Measurements from ENCODE around the gene APOBEC3C.
"Not testable (repeated sequence)": the region's sequence is repeated elsewhere in the genome, so short reads cannot be mapped to it uniquely, and the experiment has no call there.

The APOBEC3C gene

DNA sequence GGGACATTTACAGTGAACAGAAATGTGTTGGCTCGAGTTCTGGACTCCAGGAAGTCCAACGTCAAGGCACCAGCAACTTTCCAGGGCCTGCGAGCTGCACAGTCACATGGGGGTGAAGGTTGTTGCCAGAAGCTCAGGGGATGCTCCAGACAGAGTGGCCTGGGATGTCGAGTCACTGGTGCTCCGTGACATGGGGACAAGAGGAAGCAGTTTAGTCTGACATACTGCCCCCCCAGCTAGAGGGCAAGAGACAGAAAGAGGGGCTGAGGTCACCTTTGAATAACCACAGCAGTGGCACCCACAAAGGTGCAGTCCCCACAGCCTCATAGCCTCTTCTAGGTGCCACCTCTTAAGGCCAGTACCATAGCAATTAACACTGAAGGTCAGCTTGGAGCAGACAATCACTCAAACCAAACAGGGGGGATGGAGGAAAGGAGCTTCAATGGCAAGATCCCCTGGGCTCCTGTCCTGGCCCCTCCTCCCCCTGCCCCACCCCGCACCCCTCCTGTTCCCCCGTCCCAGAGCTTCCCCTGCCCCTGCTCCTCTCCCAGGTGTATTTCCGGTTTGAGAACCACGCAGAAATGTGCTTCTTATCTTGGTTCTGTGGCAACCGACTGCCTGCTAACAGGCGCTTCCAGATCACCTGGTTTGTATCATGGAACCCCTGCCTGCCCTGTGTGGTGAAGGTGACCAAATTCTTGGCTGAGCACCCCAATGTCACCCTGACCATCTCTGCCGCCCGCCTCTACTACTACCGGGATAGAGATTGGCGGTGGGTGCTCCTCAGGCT, 10.7 kb downstream of the APOBEC3C start:
- DNase-seq = peak; percentile 68

DNA sequence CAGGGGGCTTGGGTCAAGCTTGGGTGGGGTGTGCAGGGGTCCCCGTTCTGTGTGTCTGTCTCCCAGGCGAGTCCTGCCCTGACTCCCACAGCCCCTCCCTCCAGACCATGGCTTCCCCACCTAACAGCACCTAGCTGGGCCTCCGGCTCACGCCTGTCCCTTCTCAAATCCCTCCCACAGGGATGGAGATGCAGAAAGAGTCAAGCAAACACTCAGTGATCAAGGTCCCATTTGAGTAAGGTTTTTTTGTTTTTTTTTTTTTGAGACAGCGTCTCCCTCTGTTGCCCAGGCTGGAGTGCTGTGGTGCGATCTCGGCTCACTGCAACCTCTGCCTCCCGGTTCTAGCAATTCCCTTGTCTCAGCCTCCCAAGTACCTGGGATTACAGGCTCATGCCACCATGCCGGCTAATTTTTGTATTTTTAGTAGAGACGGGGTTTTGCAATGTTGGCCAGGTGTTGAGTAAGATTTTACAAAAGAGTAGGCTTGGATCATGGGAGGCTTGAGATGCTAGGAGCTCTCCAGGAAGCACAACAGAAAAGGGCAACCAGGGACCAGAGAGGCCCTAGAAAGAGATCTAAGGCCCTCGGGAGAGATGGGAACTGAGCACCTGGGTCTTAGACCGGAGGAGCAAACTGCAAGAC, 12.6 kb downstream of the APOBEC3C start:
- DNase-seq = no peak

DNA sequence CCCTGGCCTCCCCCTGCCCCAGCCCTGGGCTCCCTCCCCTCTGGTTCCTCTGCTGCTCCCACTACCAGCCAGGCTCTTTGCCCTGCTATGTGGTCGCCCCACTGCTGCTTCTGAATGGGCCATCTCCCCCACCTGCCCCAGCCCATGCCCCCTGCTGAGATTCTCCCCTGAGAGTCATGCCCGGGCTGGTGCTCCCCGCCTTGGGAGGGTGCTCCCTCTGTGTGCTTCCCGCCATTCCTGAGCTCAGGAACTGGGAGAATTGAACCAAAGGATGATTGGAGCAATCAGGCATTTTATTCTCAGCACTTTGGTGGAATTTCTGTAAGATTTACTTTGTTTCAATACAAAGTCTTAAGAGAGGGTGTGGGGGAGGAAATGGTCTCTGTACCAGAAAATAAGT, 13.7 kb downstream of the APOBEC3C start:
- DNase-seq = no peak

DNA sequence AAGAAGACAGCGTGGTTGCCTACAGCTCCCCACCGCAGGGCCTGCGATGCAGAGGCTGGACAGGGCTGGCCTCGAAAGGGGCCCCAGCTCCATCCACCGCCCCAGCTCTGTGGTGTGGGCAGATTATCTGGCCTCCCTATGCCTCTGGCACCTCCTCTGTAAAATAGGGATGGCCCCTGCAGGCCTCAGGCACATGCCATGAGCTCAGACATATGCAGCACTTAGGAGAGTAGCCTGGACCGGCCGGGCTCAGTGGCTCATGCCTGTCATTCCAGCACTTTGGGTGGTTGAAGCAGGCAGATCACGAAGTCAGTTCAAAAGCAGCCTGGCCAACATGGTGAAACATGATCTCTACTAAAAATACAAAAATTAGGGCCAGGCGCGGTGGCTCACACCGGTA, 14.2 kb downstream of the APOBEC3C start:
- DNase-seq = no peak

DNA sequence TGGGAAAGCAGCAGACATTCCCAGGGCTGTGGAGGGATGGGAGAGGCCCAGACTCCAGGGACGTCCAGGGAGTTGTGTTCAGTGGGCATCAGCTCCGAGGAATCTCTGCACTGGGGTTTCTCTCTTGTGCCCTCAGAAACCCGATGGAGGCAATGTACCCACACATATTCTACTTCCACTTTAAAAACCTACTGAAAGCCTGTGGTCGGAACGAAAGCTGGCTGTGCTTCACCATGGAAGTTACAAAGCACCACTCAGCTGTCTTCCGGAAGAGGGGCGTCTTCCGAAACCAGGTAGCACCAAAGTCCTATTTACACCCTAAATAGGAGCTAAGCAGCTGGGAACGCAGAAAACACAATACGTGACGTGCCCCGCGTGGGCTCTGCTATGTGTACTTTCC, 15.2 kb downstream of the APOBEC3C start:
- DNase-seq = no peak

DNA sequence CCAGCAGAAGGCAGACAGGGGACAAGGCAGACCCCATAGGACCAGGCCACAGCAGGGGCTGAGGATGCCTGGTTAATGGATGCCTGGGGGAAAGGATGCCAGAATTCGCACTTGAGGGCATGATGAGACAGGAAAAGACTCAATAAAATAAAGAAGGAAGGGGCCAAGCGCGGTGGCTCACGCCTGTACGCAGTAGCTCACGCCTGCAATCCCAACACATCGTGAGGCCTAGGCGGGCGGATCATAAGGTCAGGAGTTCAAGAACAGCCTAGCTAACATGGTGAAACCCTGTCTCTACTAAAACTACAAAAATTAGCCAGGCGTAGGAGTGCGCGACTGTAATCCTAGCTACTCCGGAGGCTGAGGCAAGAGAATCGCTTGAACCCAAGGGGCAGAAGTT, 16.6 kb downstream of the APOBEC3C start:
- DNase-seq = no peak

DNA sequence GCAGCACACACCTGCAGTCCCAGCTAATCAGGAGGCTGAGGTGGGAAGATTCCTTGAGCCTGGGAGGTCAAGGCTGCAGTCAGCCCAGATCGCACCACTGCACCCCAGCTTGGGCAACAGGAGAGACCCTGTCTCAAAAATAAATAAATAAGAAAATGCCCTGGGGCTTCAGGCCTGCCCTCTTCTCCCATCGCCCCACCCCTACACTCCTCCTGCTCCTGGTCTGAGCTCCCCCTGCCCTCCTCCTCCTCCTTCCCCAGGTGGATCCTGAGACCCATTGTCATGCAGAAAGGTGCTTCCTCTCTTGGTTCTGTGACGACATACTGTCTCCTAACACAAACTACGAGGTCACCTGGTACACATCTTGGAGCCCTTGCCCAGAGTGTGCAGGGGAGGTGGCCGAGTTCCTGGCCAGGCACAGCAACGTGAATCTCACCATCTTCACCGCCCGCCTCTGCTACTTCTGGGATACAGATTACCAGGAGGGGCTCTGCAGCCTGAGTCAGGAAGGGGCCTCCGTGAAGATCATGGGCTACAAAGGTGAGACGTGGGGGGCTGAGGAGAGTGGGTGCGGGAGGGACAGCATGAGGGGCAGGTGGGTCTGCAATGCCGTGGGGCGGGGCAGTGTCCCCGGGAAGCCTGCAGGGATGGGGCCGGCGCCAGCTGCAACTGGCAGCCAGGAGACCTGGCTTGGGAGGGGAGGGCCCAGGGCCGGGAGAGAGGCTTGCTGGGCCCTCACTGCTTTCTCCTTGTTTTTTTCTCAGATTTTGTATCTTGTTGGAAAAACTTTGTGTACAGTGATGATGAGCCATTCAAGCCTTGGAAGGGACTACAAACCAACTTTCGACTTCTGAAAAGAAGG, 17.6 kb downstream of the APOBEC3C start:
- not testable (repeated sequence) for DNase-seq

DNA sequence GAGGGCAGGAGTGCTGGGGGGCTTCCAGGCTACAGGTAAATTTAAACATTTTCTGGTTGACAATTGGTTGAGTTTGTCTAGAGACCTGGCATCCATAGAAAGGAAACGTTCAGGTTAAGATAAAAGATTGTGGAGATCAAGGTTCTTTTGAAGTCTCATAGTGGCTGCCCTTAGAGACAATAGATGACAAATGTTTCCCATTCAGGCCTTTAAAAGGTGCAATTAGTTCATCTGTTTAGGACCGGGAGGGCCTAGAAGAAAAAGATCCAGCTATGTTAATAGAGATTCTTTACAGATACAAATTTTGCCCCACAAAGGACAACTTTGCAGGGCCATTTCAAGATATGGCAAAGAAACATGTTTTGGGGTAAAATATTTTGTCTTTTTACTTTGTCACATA, 23.0 kb downstream of the APOBEC3C start:
- DNase-seq = not testable (repeated sequence)

DNA sequence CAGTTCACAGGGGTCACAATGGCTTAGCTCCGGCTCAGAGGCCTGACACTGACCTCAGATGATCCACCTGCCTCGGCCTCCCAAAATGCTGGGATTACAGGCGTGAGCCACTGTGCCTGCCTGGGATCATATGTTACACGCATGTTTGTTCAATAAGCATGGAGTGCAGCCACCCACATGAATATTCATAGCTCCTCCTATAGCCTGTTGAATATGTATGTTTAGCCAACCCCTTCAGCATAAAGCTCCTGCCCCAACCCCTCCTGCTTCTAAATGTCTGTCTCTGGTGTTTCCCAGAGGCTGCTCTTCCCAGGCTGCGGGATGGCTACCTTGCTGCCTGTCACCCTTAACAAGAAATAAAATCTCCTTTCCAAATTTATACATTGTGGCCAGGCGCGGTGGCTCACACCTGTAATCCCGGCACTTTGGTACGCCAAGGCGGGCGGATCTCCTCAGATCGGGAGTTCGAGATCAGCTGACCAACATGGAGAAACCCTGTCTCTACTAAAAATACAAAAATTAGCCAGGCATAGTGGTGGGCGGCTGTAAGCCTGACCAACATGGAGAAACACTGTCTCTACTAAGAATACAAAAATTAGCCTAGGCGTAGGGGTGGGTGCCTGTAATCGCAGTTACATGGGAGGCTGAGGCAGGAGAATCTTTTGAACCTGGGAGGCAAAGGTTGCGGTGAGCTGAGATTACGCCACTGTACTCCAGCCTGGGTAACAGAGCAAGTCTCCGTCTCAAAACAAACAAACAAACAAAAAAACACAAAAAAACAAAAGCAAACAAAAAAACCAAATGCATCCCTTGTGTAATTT, 25.5 kb downstream of the APOBEC3C start:
- DNase-seq = no peak

DNA sequence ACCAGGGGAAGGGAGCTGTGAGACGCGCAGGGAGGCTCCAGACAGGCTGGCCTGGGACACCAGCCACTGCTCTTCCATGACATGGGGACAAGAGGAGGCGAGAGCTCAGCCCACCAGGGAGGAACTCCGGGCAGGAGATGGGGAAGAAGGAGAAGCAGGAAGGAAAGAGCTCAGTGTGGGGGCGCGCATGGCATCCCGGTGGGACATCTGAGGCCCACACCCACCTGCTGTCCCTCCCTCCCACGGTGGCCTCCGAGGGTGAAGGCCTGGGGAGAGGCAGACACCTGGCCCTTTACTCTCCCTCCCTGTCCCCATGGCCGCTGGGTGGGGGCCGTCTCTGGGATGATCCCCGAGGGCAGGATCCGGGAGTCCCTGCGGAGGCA, 26.1 kb downstream of the APOBEC3C start:
- DNase-seq = not testable (repeated sequence)

DNA sequence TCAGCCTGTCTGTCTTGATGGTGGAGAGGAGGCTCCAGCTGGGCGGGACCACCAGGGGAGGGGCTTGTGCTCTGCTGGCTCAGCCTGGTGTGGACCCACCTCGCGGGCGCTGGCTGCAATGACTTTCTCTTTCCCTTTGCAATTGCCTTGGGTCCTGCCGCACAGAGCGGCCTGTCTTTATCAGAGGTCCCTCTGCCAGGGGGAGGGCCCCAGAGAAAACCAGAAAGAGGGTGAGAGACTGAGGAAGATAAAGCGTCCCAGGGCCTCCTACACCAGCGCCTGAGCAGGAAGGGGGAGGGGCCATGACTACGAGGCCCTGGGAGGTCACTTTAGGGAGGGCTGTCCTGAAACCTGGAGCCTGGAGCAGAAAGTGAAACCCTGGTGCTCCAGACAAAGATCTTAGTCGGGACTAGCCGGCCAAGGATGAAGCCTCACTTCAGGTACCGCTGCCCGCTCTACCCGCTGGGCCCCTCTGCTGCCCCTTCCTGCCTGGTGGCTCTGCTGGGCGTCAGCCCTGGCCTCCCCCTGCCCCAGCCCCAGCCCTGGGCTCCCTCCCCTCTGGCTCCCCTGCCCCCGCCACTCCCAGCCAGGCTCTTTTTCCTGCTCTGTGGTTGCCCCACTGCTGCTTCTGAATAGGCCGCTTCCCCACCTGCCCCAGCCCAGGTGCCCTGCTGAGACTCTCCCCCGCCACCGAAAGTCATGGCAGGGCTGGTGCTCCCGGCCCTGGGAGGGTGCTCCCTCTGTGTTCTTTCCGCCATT, 26.7 kb downstream of the APOBEC3C start, which contains the start of gene APOBEC3F:
TSS of gene APOBEC3F (plus strand) at position 327 of the 759 bp plus-strand sequence. CDS start at position 424, 97 bp downstream.
- DNase-seq = peak; percentile 87

DNA sequence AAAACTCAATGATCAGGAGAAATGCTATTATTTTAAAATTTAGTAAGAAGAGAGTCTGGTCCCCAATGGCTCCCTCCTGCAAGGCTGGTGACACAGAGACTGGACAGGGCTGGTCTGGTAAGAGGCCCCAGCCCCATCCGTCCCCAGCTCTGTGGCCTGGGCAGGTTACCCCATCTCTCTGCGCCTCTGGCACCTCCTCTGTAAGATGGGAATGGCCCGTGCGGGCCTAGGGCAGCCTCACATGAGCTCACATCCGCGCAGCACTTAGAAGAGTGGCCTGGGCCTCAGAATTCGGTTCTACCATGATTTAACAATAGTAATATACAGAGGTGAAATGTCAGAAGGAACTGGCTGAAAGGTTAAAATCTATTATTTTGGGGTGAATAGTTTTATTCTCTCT, 27.9 kb downstream of the APOBEC3C start:
- DNase-seq = no peak

DNA sequence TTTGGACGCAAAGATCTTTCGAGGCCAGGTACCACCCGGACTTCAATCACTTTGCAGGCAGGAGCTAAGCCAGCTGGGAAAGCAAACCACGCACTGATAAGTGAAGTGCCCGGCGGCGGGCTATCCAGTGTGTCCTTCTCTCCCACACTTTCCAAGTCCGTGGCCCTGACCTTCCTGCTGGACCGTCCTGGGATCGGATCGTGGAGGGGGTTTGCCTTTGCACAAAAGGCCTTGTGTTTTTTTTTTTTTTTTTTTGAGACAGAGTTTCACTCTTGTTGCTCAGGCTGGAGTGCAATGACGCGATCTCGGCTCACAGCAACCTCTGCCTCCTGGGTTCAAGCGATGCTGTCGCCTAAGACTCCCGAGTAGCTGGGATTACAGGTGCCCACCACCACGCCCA, 29.0 kb downstream of the APOBEC3C start:
- not testable (repeated sequence) for DNase-seq

DNA sequence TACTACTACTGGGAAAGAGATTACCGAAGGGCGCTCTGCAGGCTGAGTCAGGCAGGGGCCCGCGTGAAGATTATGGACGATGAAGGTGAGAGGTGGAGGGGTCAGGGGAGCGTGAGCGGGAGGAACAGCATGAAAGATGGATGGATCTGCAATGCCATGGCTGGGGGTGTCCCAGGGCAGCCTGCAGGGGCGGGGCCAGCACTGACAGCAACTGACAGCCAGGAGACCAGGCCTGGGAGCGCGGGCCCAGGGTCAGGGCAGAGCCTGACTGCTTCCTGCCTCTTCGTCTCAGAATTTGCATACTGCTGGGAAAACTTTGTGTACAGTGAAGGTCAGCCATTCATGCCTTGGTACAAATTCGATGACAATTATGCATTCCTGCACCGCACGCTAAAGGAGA, 31.1 kb downstream of the APOBEC3C start:
- not testable (repeated sequence) for DNase-seq

DNA sequence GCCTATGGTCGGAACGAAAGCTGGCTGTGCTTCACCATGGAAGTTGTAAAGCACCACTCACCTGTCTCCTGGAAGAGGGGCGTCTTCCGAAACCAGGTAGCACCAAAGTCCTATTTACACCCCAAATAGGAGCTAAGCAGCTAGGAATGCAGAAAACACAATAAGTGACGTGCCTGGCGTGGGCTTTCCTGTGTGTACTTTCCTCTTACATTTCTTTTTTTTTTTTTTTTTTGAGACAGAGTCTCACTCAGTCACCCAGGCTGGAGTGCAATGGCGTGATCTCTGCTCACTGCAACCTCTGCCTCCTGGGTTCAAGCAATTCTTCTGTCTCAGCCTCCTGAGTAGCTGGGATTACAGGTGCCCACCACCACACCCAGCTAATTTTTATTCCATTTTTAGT, 35.4 kb downstream of the APOBEC3C start:
- not testable (repeated sequence) for DNase-seq

DNA sequence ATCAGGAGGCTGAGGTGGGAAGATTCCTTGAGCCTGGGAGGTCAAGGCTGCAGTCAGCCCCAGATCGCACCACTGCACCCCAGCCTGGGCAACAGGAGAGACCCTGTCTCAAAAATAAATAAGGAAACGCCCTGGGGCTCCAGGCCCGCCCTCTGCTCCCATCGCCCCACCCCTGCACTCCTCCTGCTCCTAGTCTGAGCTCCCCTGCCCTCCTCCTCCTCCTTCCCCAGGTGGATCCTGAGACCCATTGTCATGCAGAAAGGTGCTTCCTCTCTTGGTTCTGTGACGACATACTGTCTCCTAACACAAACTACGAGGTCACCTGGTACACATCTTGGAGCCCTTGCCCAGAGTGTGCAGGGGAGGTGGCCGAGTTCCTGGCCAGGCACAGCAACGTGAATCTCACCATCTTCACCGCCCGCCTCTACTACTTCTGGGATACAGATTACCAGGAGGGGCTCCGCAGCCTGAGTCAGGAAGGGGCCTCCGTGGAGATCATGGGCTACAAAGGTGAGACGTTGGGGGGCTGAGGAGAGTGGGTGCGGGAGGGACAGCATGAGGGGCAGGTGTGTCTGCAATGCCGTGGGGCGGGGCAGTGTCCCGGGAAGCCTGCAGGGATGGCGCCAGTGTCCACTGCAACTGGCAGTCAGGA, 37.9 kb downstream of the APOBEC3C start:
- not testable (repeated sequence) for DNase-seq

DNA sequence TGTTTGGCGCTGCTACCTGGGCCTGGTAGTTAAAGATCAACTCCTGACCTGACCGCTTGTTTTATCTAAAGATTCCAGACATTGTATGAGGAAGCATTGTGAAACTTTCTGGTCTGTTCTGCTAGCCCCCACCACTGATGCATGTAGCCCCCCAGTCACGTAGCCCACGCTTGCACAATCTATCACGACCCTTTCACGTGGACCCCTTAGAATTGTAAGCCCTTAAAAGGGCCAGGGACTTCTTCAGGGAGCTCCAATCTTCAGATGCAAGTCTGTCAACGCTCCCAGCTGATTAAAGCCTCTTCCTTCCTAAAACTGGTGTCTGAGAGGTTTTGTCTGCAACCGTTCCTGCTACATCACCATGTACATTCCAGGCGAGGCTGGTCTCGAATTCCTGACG, 41.6 kb downstream of the APOBEC3C start:
- no peak for DNase-seq

DNA sequence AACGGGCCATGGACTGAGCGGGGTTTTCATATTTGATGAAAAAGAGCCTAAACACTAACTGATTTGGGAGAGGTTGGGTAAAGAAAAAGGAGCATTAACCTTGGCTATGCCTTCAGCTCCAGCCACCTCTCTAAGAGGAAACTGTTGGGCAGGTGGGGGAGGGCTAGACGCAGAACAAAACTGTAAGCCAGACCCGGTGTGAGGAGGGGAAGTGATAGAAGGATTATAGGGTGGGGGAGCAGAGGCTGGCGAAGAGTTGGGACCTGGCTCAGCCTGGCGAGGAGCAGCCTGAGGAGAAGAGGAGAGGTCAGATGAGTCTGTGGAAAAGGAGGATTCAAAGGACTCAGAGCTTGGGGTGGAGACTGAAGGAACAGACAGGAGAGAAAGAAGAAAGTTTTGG, 47.2 kb downstream of the APOBEC3C start:
- not testable (repeated sequence) for DNase-seq

DNA sequence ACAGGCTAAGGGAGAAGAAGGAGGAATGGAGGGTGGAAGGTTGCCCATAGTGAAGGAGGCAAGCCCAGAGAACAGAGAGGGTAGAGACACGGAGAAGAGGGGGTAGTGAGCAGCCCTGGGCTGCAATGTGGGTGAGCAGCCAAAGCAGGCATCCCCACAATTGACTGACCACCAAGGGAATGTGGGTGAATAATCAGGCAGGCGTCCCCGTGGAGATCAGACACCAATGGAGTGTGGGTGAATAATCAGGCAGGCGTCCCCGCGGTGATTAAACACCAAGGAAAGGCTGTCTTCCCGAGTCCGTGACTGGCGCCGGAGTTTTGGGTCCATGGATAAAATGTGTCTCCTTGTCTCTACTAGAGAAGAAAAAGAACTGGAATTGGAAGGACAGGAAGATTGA, 47.9 kb downstream of the APOBEC3C start:
- DNase-seq = not testable (repeated sequence)

DNA sequence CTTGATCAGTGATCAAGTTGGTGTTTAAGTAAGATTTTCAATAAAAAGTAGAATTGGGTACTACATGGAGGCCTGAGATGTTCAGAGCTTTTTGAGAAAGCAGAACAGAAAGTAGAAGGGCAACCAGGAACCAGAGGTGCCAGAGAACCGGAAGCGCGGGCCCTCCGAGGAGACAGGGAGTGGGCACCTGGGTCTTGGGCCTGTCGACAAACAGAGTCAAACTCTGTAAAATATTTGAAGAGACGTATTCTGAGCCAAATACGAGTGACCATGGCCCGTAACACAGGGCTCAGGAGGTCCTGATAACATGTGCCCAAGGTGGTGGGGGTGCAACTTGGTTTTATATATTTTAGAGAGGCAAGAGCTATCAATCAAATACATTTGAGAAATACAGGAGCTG, 49.8 kb downstream of the APOBEC3C start:
- not testable (repeated sequence) for DNase-seq

All from activated effector memory CD4-positive, alpha-beta T cell treated with anti-CD3 and anti-CD28 coated beads, Interleukin-2, amount 50 U/mL, for 16 hours (primary cell).